ENCODE results near the gene AHI1. TPM values are rescaled to one million over a fixed set of nuclear protein-coding genes. Genes with fewer than 3 reads are reported as not detected.

Gene AHI1
- total and polyA plus RNA-seq, 3 donors from 2014 or later, result 33.9 to 93.1 (median 56.4) TPM

DNA sequence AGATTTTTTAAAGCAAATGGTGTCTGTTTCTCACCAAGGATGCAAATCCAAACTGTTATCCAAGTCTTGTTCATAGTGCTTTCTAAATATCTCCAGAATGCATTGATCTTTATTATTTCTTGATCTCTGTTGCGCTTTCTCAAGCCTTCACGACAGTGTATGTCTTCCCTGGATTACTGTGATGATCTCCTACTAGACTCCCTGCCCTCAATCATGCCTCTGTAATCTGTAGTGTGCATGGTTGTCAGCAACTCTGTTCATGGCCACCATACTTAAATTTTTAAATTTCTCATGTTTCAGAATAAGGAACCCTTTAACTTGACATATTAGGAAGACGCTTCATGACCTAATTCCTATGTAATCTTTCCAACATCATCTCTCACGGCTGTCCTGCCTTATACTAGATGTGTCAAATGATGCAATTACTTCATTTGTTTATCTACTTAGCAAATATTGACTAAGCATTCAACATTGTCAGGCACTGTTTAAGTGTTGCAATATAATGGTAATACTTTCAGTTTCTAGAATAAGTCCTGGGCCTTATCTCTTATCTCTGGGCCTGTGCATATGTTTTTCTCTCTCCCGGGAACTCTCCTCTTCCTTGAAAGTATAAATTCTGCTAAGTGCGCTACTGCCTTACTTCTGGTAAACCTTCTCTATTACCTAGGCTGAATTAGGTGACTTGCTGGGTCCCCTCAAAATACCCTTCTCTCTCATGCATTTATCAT lies 25.6 kb upstream of the AHI1 start:
- DNase-seq, result no peak
- Histone ChIP-seq H3K27me3 (no peaks in the 10 kb centered on the region), H3K9me3 (no peaks in the 10 kb centered on the region), H3K27ac (no peak overlapping the region), H3K4me3 (no peak overlapping the region), H3K4me1 (no peaks in the 10 kb centered on the region), H3K36me3 (ENCODE audit: low read depth, missing control alignments) (no peaks in the 10 kb centered on the region)
- TF ChIP-seq, protein P1, sequence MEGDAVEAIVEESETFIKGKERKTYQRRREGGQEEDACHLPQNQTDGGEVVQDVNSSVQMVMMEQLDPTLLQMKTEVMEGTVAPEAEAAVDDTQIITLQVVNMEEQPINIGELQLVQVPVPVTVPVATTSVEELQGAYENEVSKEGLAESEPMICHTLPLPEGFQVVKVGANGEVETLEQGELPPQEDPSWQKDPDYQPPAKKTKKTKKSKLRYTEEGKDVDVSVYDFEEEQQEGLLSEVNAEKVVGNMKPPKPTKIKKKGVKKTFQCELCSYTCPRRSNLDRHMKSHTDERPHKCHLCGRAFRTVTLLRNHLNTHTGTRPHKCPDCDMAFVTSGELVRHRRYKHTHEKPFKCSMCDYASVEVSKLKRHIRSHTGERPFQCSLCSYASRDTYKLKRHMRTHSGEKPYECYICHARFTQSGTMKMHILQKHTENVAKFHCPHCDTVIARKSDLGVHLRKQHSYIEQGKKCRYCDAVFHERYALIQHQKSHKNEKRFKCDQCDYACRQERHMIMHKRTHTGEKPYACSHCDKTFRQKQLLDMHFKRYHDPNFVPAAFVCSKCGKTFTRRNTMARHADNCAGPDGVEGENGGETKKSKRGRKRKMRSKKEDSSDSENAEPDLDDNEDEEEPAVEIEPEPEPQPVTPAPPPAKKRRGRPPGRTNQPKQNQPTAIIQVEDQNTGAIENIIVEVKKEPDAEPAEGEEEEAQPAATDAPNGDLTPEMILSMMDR (IDR thresholded peaks at IDR 0.05), result no peak
- no peak for TF ChIP-seq POLR2A (IDR thresholded peaks at IDR 0.05)
- WGBS, 2 donors, result 81 to 89% methylated on average over 6 of the region's 6 CpGs
- intact Hi-C loops (cut with DNase I; ENCODE audit: low total_unique reads), result no loop called here

DNA sequence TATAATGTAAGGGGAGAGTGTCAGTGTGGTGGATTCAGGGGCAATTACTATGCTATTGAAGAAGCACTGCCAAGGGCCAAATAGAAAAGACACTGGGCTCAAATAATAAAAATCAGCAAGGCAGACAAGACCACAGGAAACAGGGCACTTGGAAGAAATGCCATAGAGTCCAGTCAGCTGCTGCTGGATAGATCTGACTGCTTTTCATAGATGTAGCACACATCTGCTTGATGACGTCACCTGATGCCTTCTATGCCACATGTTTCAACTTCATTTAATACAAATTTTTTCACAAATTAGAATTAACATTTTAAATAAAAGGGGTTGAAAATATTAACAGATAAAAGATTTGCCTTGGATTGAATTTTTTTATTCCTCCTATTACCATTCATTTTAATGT lies 23.9 kb upstream of the AHI1 start:
- no peak overlapping the region for H3K27ac ChIP-seq
- H3K36me3 ChIP-seq (ENCODE audit: low read depth, missing control alignments), result no peaks in the 10 kb centered on the region
- no peaks in the 10 kb centered on the region for H3K4me1 ChIP-seq
- DNase-seq, result no peak
- H3K27me3 ChIP-seq, result no peaks in the 10 kb centered on the region
- 92 to 98% methylated on average over 1 of the region's 1 CpG for WGBS, 2 donors
- H3K9me3 ChIP-seq, result no peaks in the 10 kb centered on the region
- TF ChIP-seq POLR2A (IDR thresholded peaks at IDR 0.05), result no peak
- TF ChIP-seq, protein P1 (IDR thresholded peaks at IDR 0.05), result no peak
- no peak overlapping the region for H3K4me3 ChIP-seq
- intact Hi-C loops (cut with DNase I; ENCODE audit: low total_unique reads), result no loop called here

DNA sequence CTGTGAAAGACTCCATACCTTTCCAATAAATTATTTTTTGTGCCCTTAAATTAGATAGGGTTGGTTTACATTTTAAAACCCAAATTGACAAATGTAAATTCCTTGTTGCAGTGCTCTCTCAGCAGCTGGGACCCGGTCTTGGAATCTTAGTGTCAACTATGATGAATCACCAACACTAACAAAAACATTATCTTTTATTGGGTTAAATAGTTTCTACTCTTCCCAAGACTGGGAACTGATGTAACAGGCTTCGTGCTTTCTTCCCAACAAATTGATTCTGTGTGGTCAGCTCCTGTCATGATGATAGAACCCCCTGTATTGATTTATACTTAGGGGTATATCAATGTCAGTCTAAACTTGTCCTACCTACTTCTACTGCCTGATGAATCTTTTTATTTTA lies 23.2 kb upstream of the AHI1 start:
- Histone ChIP-seq H3K27me3 (no peaks in the 10 kb centered on the region), H3K36me3 (ENCODE audit: low read depth, missing control alignments) (no peaks in the 10 kb centered on the region), H3K9me3 (no peaks in the 10 kb centered on the region), H3K27ac (no peak overlapping the region), H3K4me3 (no peak overlapping the region), H3K4me1 (no peaks in the 10 kb centered on the region)
- 83 to 92% methylated on average over 2 of the region's 2 CpGs for WGBS, 2 donors
- TF ChIP-seq, protein P1 (IDR thresholded peaks at IDR 0.05), result no peak
- no peak for TF ChIP-seq POLR2A (IDR thresholded peaks at IDR 0.05)
- intact Hi-C loops (cut with DNase I; ENCODE audit: low total_unique reads), result no loop called here
- no peak for DNase-seq

DNA sequence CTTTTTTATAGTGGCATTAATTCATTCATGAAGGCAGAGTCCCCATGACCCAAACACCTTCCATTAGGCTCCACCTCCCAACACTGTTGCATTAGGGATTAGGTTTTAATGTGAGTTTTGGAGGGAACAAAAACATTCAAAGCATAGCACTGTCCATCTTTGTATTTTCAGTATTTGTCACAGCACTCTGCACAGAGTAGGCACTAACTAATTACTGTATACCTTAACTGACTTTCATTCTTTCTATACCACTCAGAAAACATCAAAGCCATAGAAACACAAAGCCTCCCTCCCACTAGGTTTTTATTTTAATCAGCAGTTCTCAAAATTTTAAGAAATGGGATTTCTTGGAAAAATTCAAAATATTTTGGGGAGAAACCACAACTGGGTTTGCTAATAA lies 21.8 kb upstream of the AHI1 start:
- intact Hi-C loops (cut with DNase I; ENCODE audit: low total_unique reads), result no loop called here
- H3K4me3 ChIP-seq, result no peak overlapping the region
- DNase-seq, result no peak
- H3K27ac ChIP-seq, result no peak overlapping the region
- H3K36me3 ChIP-seq (ENCODE audit: low read depth, missing control alignments), result no peaks in the 10 kb centered on the region
- TF ChIP-seq, protein P1 (IDR thresholded peaks at IDR 0.05), result no peak
- TF ChIP-seq POLR2A (IDR thresholded peaks at IDR 0.05), result no peak
- H3K9me3 ChIP-seq, result no peaks in the 10 kb centered on the region
- H3K27me3 ChIP-seq, result no peaks in the 10 kb centered on the region
- no peaks in the 10 kb centered on the region for H3K4me1 ChIP-seq

DNA sequence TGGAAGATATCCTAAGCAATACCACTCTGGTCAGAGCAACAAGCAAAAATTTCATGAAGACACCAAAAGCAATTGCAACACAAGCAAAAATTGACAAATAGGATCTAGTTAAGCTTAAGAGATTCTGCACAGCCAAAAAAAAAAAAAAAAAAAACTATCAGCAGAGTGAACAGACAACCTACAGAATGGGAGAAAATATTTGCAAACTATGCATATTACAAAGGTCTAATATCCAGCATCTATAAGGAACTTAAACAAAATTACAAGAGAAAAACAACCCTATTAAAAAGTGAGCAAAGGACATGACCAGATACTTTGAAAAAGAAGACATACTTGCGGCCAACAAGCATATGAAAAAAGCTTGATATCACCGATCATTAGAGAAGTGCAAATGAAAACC lies 20.0 kb upstream of the AHI1 start:
- Histone ChIP-seq H3K4me1 (no peaks in the 10 kb centered on the region), H3K4me3 (no peak overlapping the region), H3K36me3 (ENCODE audit: low read depth, missing control alignments) (no peaks in the 10 kb centered on the region), H3K9me3 (no peaks in the 10 kb centered on the region), H3K27ac (no peak overlapping the region), H3K27me3 (no peaks in the 10 kb centered on the region)
- TF ChIP-seq POLR2A (IDR thresholded peaks at IDR 0.05), result no peak
- TF ChIP-seq, protein P1 (IDR thresholded peaks at IDR 0.05), result no peak
- intact Hi-C loops (cut with DNase I; ENCODE audit: low total_unique reads), result no loop called here
- no peak for DNase-seq
- WGBS, 2 donors, result 92 to 98% methylated on average over 2 of the region's 2 CpGs

Data from testis (tissue), 3 donors.